Activated naive CD4-positive, alpha-beta T cell treated with anti-CD3 and anti-CD28 coated beads for 36 hours (primary cell): ENCODE data around the gene PAQR7. TPM values are rescaled to one million over a fixed set of nuclear protein-coding genes. Genes with fewer than 3 reads are reported as not detected.

Experiments
- CTCF ChIA-PET: fragments of 350-600 bp; sonication (Branson Sonifier 250); formaldehyde crosslinking; loops from one replicate; lab custom pipeline; 2021; ENCODE audit warnings: antibody characterized with exemption; lab: Charles Lee
- DNase-seq: peaks from one replicate; pipeline ENCODE4 v3.0.0-alpha.2; 2020
- H3K27ac Mint-ChIP-seq: one replicate; pipeline ENCODE4 v1.8.0; 2021; ENCODE audit warnings: mild to moderate bottlenecking, mixed read lengths
- H3K27me3 Mint-ChIP-seq: one replicate; pipeline ENCODE4 v1.8.0; 2021; ENCODE audit warnings: low read depth, mixed read lengths
- H3K36me3 Mint-ChIP-seq: one replicate; pipeline ENCODE4 v1.8.0; 2021; ENCODE audit warnings: low read depth, mixed read lengths
- H3K4me1 Mint-ChIP-seq: one replicate; pipeline ENCODE4 v1.8.0; 2021; ENCODE audit warnings: low read depth, mixed read lengths
- H3K4me3 Mint-ChIP-seq: one replicate; pipeline ENCODE4 v1.8.0; 2021; ENCODE audit warnings: mild to moderate bottlenecking, moderate library complexity, mixed read lengths
- H3K9me3 Mint-ChIP-seq: one replicate; pipeline ENCODE4 v1.8.0; 2021; ENCODE audit warnings: mixed read lengths
- intact Hi-C: fragments of 100-400 bp; cut with micrococcal nuclease; formaldehyde crosslinking; loops from one replicate; pipeline ENCODE4 v1.15.1; 2023
- total RNA-seq, 2 experiments: library from RNA; stranded (reverse); gene quantifications; one replicate each; pipeline ENCODE4 v1.2.3, GENCODE V29; 2021

The PAQR7 gene
- total RNA-seq, 2 experiments from 2014 or later, result 2.8 to 3.1 TPM

DNA sequence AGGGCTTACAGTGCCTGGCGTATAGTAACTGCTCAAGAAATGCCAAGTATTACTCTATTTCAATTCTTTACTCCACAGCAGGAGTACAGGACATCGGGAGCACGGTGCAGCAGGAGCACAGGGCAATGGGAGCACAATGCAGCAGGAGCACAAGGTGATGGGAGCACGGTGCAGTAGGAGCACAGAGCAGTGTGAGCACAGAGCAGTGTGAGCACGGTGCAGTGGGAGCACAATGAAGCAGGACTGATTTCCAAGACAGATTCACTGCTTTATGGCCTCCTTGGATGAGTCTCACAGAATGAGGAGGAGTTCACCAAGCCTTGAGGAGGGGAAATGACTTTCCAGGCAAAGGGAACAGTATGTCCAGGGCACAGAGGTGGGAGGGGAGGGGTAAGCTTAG, 5.0 kb upstream of the PAQR7 start:
- CTCF ChIA-PET, result interaction anchor here (2.2 kb wide), 1 partner anchor 12 kb away, joined by 6 read pairs; no protein-coding TSS in a partner anchor
- Mint-ChIP-seq H3K36me3 (no peaks in the 10 kb centered on the region), H3K4me1 (peaks cover 2% of the 10 kb centered on the region), H3K27ac (no peak overlapping the region), H3K27me3 (no peaks in the 10 kb centered on the region), H3K4me3 (no peak overlapping the region), H3K9me3 (no peaks in the 10 kb centered on the region)
- intact Hi-C loops, result no loop called here
- no peak for DNase-seq

DNA sequence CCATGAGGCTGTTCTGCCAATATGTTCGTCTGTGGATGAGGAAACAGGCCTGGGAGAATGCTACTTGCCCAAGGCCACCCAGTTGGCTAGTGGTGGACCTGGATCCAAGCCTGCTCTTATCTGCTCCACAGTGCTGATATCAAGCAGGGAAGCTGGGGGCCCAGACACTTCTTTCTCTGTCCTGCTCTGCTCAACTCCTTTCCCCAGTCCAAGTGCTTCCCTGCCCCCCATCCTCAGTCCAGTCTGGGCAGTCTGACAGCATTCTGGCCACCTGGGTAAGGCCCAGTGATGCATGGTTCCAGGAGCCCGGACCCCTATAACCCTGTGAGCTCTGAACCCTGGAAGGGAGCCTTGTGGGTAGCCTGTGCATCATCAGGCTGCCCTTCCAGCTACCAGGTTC, 4.2 kb upstream of the PAQR7 start:
- no peaks in the 10 kb centered on the region for H3K9me3 Mint-ChIP-seq
- H3K27me3 Mint-ChIP-seq, result no peaks in the 10 kb centered on the region
- DNase-seq, result no peak
- no peaks in the 10 kb centered on the region for H3K36me3 Mint-ChIP-seq
- no peak overlapping the region for H3K27ac Mint-ChIP-seq
- peaks cover 6% of the 10 kb centered on the region for H3K4me1 Mint-ChIP-seq
- intact Hi-C loops, result no loop called here
- H3K4me3 Mint-ChIP-seq, result no peak overlapping the region
- CTCF ChIA-PET, result interaction anchor here (1.3 to 2.2 kb wide), 2 partner anchors 12 to 16 kb away, joined by 3 to 6 read pairs; no protein-coding TSS in a partner anchor

DNA sequence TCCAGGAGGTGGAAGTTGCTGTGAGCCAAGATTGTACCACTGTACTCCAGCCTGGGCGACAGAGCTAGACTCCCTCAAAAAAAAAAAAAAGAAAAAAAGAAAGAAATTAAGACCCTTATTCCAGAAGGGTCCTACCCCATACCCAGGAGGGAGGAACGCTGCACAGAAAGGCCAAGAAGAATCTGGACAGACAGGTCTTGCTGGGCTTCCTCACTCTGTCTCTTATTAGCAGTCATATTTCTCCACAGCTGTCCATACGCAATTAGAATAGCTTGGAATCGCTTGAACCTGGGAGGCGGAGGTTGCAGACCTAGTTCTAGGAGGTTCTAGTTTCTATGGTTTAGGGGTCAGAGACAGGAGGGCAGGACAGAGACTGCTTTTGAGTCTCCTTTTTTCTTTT, 3.2 kb upstream of the PAQR7 start:
- no peak overlapping the region for H3K27ac Mint-ChIP-seq
- intact Hi-C loops, result no loop called here
- CTCF ChIA-PET, result interaction anchor here (0.7 to 2.2 kb wide), 3 partner anchors 11 to 42 kb away, joined by 3 to 6 read pairs (median 3); no protein-coding TSS in a partner anchor
- no peaks in the 10 kb centered on the region for H3K9me3 Mint-ChIP-seq
- no peaks in the 10 kb centered on the region for H3K36me3 Mint-ChIP-seq
- H3K27me3 Mint-ChIP-seq, result no peaks in the 10 kb centered on the region
- H3K4me3 Mint-ChIP-seq, result no peak overlapping the region
- peaks cover 6% of the 10 kb centered on the region for H3K4me1 Mint-ChIP-seq
- DNase-seq, result no peak

DNA sequence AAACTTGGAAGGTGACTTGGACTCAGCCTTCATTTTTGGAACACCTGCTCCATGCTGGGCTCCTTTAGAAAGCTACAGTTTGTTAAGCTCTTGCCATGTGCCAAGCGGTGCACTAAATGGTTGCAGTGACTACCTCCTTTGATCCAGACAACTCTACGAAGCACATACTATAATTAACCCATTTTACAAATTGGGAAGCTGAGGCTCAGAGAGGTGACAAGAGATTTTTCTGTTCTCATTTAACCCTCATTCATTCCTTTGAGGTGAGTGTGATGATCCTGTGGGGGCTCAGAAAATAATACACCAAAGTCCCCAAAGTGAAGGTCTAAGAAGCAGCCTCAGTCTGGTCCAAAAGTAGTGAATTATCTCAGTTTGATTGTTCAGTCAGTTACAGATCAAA, 1.6 kb upstream of the PAQR7 start:
- no peak for DNase-seq
- no peaks in the 10 kb centered on the region for H3K9me3 Mint-ChIP-seq
- no peaks in the 10 kb centered on the region for H3K27me3 Mint-ChIP-seq
- intact Hi-C loops, result no loop called here
- H3K36me3 Mint-ChIP-seq, result no peaks in the 10 kb centered on the region
- CTCF ChIA-PET, result interaction anchor here (1.3 kb wide), 1 partner anchor 120 kb away, joined by 3 read pairs; the partner anchor contains the start of gene PAFAH2
- no peak overlapping the region for H3K27ac Mint-ChIP-seq
- no peak overlapping the region for H3K4me3 Mint-ChIP-seq
- H3K4me1 Mint-ChIP-seq, result peaks cover 8% of the 10 kb centered on the region

DNA sequence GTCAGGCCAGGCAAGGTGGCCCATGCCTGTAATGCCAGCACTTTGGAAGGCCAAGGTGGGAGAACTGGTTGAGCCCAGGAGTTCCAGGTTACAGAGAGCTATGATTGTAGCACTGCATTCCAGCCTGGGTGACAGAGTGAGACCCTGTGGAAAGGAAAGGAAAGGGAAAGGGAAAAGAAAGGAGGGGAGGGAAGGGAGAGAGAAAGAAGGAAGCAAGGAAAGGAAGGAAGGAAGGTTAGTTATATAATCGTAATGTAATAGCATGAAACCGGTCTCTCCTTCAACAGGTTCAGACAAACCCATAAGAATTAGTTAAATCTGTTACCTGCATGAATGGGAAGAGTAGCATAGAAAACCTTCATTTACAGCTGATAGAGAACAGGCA, 1.2 kb upstream of the PAQR7 start:
- Mint-ChIP-seq H3K4me1 (peaks cover 8% of the 10 kb centered on the region), H3K4me3 (no peak overlapping the region), H3K27ac (no peak overlapping the region), H3K9me3 (no peaks in the 10 kb centered on the region), H3K27me3 (no peaks in the 10 kb centered on the region), H3K36me3 (no peaks in the 10 kb centered on the region)
- CTCF ChIA-PET, result interaction anchor here (1.3 kb wide), 1 partner anchor 121 kb away, joined by 3 read pairs; the partner anchor contains the start of gene PAFAH2
- intact Hi-C loops, result no loop called here
- DNase-seq, result no peak

DNA sequence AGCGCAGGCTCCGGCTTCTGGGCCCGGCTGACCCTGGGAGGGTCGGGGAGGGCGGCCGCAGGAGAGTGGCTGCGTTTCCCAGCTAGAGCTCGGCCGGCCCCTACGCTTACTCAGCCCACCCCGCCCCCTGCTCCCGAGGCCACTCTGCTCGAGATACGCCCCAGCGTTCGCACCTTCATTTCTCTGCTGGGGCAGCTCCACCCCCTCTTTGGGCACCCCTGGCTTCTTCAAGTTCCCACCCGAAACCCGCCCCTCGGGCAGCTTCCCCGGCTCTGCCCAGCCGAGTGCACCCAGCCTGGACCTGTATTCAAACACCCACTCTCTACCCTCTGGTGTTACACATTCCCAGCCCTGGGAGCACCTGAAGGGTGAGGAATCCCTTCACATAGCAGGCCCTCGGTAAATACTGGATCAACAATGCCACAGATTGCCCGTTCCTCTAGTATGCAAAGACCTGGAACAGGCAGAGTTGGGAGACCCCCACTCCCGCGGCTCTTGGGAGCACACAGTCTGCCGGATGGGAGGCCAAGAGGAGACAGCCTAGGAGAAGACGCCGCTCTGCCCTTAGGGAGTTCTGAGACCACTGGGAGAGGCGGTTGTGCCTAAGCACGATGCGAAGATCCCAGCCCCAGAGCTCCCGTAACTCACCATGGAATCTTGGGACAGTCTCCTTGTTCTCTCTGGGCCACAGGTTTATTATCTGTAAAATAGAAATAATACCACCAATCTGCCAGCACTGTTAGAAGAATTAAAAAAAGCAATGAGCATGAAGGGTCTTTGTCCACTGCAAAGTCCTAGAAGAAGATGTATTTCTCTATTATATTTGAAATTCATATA, 566 bp upstream of the PAQR7 start:
- H3K27me3 Mint-ChIP-seq, result no peaks in the 10 kb centered on the region

DNA sequence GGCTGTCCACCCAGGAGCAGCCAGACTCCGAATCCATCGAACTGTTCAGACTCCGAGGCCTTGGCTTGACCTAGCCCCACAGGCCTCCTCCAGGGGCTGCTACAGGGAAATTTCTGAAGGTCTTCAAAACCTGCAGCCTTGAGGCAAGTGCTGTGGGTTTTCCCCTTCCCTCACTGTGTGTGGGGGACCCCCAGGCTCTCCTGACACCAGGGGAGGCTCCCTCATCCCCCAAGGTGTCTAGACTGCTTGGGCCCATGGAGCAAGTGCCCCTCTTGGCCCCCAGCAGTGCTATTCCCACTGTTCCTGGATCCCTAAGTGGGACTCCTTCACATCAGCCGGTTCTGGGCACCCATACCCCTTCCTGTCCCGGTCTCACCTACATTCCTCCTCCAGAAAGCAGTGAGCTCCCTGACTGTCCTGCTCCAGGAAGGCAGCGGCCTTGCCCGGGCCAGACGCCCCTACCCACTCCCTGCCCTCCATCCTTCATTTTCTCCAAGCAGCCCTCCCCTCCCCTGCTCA, 814 bp downstream of the PAQR7 start:
- H3K9me3 Mint-ChIP-seq, result no peaks in the 10 kb centered on the region

More for the DNA sequence above, 566 bp upstream of the PAQR7 start:
- Mint-ChIP-seq H3K9me3 (no peaks in the 10 kb centered on the region), H3K4me1 (peaks cover 8% of the 10 kb centered on the region), H3K36me3 (no peaks in the 10 kb centered on the region), H3K27ac (no peak overlapping the region), H3K4me3 (peak overlapping the region; percentile 63)
- DNase-seq, result peak; percentile 25
- CTCF ChIA-PET, result interaction anchor here (1.3 to 1.5 kb wide), 3 partner anchors 19 to 121 kb away, joined by 3 to 5 read pairs (median 3); partner anchors contain the start of gene PAFAH2
- intact Hi-C loops, result loop anchor here (1.0 kb wide), 2 partner anchors 17 to 29 kb away; partner anchors contain the start of gene AUNIP

DNA sequence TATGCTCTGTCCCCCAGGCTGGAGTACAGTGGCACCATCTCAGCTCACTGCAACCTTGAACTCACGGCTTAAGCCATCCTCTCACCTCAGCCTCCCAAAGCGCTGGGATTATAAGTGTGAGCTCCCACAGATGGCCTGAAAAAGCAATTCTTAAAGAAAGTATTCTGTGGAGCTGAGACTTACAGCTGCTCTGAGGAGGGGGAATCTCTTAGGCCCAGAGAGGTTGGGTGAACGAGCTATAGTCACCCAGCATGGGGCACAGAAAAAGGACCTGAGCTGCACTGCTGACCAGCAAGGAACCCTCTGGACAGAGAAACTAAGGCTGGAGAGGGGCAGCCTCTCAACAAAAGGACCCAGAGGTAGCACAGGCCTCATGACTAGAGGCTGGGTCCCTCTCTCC, 1.3 kb downstream of the PAQR7 start:
- Mint-ChIP-seq H3K27ac (no peak overlapping the region), H3K36me3 (no peaks in the 10 kb centered on the region), H3K27me3 (no peaks in the 10 kb centered on the region), H3K4me1 (peaks cover 8% of the 10 kb centered on the region), H3K4me3 (no peak overlapping the region), H3K9me3 (no peaks in the 10 kb centered on the region)
- intact Hi-C loops, result loop anchor here (1.0 kb wide), 1 partner anchor 54 kb away; no protein-coding TSS in a partner anchor
- no peak for DNase-seq
- CTCF ChIA-PET, result interaction anchor here (0.6 to 1.5 kb wide), 3 partner anchors 29 to 134 kb away, joined by 4 to 5 read pairs (median 4); partner anchors contain the start of gene PAFAH2

More for the DNA sequence above, 814 bp downstream of the PAQR7 start:
- Mint-ChIP-seq H3K4me1 (peaks cover 8% of the 10 kb centered on the region), H3K4me3 (peak overlapping the region; percentile 84), H3K36me3 (no peaks in the 10 kb centered on the region), H3K27ac (peak overlapping the region; percentile 18), H3K27me3 (no peaks in the 10 kb centered on the region)
- no peak for DNase-seq
- intact Hi-C loops, result loop anchor here (1.0 kb wide), 3 partner anchors 15 to 54 kb away; partner anchors contain the start of gene AUNIP
- CTCF ChIA-PET, result interaction anchor here (0.6 to 1.5 kb wide), 3 partner anchors 30 to 133 kb away, joined by 4 to 5 read pairs (median 4); partner anchors contain the start of gene PAFAH2

DNA sequence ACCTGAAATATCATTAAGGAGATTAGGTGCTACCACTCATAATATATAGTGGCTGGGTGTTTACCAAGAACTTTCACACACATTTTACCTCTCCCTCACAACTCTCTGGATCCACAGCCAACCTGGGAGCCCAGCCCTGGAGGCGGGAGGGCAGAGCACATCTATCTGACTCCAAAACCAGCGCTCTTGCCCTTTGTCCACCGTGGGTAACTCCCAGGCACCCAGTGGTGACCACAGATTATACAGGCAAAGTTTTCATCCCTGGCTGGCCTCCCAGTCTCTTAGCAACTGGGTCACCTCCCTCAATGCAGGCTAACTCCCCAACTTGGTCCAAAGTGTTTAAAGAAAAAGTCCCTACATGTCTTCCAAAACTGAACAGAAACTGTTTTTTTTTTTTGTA, 2.4 kb downstream of the PAQR7 start:
- intact Hi-C loops, result no loop called here
- no peaks in the 10 kb centered on the region for H3K27me3 Mint-ChIP-seq
- H3K27ac Mint-ChIP-seq, result no peak overlapping the region
- CTCF ChIA-PET, result no interaction called here
- H3K9me3 Mint-ChIP-seq, result no peaks in the 10 kb centered on the region
- no peak overlapping the region for H3K4me3 Mint-ChIP-seq
- H3K4me1 Mint-ChIP-seq, result peaks cover 8% of the 10 kb centered on the region
- no peak for DNase-seq
- no peaks in the 10 kb centered on the region for H3K36me3 Mint-ChIP-seq

DNA sequence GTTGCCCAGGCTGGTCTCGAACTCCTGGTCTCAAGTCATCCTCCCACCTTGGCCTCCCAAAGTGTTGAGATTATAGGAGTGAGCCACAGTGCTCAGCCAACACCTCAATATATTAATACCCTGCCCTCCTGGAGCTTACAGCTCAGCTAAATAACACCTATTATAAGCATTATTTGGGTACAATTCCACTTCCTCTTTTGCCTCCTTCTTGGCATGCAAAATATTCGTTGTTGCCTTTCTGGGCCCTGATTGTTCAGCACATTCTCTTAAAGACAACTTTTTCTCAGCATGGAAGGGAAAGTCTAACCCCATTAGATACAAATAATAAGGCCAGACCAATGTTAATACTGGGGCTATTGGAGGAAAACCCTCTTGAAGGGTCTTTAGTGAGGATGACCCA, 2.8 kb downstream of the PAQR7 start:
- Mint-ChIP-seq H3K36me3 (no peaks in the 10 kb centered on the region), H3K4me3 (no peak overlapping the region), H3K27ac (no peak overlapping the region), H3K4me1 (peaks cover 8% of the 10 kb centered on the region), H3K9me3 (no peaks in the 10 kb centered on the region), H3K27me3 (no peaks in the 10 kb centered on the region)
- no peak for DNase-seq
- CTCF ChIA-PET, result no interaction called here
- intact Hi-C loops, result no loop called here

DNA sequence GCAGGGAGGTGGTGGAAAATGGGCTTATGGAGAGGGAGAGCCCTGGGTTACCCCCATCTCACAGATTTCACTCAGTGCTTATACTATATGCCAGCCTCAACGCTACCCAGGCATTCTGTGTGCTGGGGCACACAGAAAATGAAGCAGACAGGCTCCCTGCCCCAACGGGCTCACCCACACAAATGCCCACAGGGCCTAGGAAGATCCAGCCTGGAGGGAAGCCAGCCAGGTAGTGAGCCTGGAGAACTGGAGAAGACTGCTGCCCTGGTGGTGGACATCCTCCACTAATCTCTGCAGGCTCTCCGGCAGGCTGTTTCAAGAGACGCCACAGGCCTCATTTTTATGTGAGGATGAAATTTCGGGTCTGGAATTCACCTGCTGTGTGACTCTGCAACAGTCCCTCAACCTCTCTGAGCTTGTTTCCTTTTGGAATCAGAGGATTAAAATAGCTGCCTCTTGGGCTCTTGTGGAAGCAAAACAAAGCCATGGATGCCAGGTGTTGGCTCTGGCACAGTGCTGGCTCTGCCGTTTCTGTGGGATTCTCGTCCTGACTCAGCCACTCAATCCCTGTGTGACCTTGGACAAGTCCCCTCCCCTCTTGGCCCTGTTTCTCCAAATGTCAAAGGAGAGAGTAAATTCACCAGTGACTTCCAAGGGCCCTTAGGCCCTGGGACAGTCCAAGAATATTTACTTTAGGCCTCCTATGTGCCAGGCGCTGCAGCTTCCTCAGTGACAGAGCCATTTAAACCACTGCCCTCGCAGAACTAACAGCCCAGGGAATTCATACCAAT, 3.6 kb downstream of the PAQR7 start:
- no peaks in the 10 kb centered on the region for H3K27me3 Mint-ChIP-seq
- H3K27ac Mint-ChIP-seq, result no peak overlapping the region
- intact Hi-C loops, result no loop called here
- no peaks in the 10 kb centered on the region for H3K9me3 Mint-ChIP-seq
- H3K36me3 Mint-ChIP-seq, result no peaks in the 10 kb centered on the region
- H3K4me1 Mint-ChIP-seq, result peaks cover 8% of the 10 kb centered on the region
- no peak overlapping the region for H3K4me3 Mint-ChIP-seq
- DNase-seq, result no peak
- CTCF ChIA-PET, result no interaction called here
